Gastrocnemius medialis (tissue), 4 donors: Measurements from ENCODE around the gene ITGA11.
"Not testable (repeated sequence)": the region's sequence is repeated elsewhere in the genome, so short reads cannot be mapped to it uniquely, and the experiment has no call there.

ENCODE experiments used
- CTCF ChIP-seq, 5 experiments: fragments of 450-650 bp in 3 of 5; fragments of 200-600 bp in 2 of 5; sonication (generic) in 2 of 5; IDR thresholded peaks in 4 of 5; conservative IDR thresholded peaks in 1 of 5; 1 replicate in 4 of 5; 2 replicates in 1 of 5; pipeline ENCODE4 v1.5.1; 2016 to 2019; ENCODE audit warnings: antibody characterized with exemption in 5 of 5, mild to moderate bottlenecking in 3 of 5, moderate library complexity in 3 of 5
- POLR2A ChIP-seq, 2 donors: fragments of 450-650 bp; IDR thresholded peaks; one replicate each; pipeline ENCODE4 v1.6.1; 2017; ENCODE audit warnings: antibody characterized with exemption in 2 of 2, mild to moderate bottlenecking in 2 of 2, moderate library complexity in 2 of 2

- not testable (repeated sequence) for TF ChIP-seq CTCF (IDR thresholded peaks at IDR 0.05 in 4 of 5, conservative IDR thresholded peaks at IDR 0.05 in 1 of 5); POLR2A (IDR thresholded peaks at IDR 0.05)
Measured at GRCh38 chr15:68422403-68423145, 9.4 kb downstream of the ITGA11 start.
